PFSK-1 (cell line): ENCODE data around the gene FAM163B.

Experiments
- FOXP2 ChIP-seq: optimal IDR thresholded peaks from 2 replicates; pipeline ENCODE3; 2011; ENCODE audit warnings: borderline replicate concordance, control low read depth, inconsistent platforms; ENCODE audit not compliant: insufficient read depth; ENCODE audit errors: extremely low read length, extremely low read depth
- POLR2AphosphoS5 ChIP-seq: IDR thresholded peaks from 2 replicates; pipeline ENCODE4 v1.6.1; 2012; ENCODE audit warnings: low read depth, mild to moderate bottlenecking, control low read depth, low read length, moderate library complexity
- SIN3A ChIP-seq: IDR thresholded peaks from 2 replicates; pipeline ENCODE4 v1.6.1; 2012; ENCODE audit warnings: mild to moderate bottlenecking, low read length, moderate library complexity, borderline replicate concordance; ENCODE audit not compliant: insufficient read depth
- TAF1 ChIP-seq: IDR thresholded peaks from 2 replicates; pipeline ENCODE4 v1.6.1; 2012; ENCODE audit warnings: low read length, control low read depth, borderline replicate concordance; ENCODE audit not compliant: insufficient read depth
- TF ChIP-seq, protein P1 (sequence below), 2 experiments: IDR thresholded peaks; 2 replicates each; pipeline versions ENCODE4 v1.6.1 to v1.8.0; 2011 to 2012; ENCODE audit warnings: low read depth in 2 of 2, low read length in 2 of 2, control low read depth in 1 of 2, inconsistent platforms in 1 of 2, mild to moderate bottlenecking in 1 of 2, moderate library complexity in 1 of 2; ENCODE audit not compliant: insufficient read depth in 1 of 2

Gene FAM163B

GRCh38 chr9:133603135-133603927 is 5.9 kb downstream of the FAM163B start:
- TF ChIP-seq SIN3A (no peak), FOXP2 (no peak), TAF1 (no peak), POLR2AphosphoS5 (no peak)
- TF ChIP-seq, protein P1, sequence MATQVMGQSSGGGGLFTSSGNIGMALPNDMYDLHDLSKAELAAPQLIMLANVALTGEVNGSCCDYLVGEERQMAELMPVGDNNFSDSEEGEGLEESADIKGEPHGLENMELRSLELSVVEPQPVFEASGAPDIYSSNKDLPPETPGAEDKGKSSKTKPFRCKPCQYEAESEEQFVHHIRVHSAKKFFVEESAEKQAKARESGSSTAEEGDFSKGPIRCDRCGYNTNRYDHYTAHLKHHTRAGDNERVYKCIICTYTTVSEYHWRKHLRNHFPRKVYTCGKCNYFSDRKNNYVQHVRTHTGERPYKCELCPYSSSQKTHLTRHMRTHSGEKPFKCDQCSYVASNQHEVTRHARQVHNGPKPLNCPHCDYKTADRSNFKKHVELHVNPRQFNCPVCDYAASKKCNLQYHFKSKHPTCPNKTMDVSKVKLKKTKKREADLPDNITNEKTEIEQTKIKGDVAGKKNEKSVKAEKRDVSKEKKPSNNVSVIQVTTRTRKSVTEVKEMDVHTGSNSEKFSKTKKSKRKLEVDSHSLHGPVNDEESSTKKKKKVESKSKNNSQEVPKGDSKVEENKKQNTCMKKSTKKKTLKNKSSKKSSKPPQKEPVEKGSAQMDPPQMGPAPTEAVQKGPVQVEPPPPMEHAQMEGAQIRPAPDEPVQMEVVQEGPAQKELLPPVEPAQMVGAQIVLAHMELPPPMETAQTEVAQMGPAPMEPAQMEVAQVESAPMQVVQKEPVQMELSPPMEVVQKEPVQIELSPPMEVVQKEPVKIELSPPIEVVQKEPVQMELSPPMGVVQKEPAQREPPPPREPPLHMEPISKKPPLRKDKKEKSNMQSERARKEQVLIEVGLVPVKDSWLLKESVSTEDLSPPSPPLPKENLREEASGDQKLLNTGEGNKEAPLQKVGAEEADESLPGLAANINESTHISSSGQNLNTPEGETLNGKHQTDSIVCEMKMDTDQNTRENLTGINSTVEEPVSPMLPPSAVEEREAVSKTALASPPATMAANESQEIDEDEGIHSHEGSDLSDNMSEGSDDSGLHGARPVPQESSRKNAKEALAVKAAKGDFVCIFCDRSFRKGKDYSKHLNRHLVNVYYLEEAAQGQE (IDR thresholded peaks at IDR 0.05; ENCODE audit: insufficient read depth in 1 of 2, low read depth in 2 of 2, low read length in 2 of 2) = no peak

DNA sequence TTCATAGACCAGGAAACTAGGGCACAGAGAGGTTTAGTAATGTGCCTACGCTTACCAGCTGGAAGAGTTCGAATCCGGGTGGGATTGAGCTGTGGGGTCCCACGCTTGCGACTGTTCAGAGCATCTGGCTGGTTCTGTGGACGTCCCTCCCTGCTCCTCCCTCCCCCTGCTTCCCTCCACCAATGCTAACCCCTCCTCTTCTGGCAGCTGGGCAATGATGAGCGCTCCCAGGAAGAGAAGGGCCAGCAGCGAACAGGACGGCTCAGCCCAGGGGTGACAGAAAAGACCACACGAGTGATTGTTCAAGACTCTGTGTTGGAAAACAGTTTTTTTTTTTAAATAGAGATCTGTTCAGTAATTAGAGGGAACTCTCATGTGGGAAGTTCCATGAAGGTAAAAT is 6.9 kb downstream of the FAM163B start:
- TF ChIP-seq FOXP2 (no peak), POLR2AphosphoS5 (no peak), SIN3A (no peak), TAF1 (no peak)
- TF ChIP-seq, protein P1 (IDR thresholded peaks at IDR 0.05; ENCODE audit: insufficient read depth in 1 of 2, low read depth in 2 of 2, low read length in 2 of 2) = no peak

DNA sequence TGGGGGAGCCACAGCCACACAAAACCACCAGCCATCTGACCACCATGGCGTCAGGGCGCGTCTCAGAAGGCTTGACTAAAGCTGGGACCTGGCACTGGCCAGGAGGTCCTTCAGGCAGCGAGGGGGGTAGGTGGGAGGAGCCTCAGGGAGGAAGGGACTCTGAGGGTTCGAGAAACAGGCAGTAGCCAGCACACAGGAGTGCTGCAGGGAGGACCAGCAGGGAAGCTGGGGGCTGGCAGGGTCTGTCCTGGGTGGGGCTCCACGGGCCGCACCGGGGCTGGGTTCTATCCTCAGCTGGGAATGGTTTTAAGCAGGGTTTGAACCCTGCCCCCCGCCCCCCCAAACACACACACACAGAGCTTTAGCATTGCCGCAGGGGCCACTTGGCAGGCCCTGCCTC is 7.4 kb downstream of the FAM163B start:
- no peak for TF ChIP-seq SIN3A
- TF ChIP-seq, protein P1 (IDR thresholded peaks at IDR 0.05; ENCODE audit: insufficient read depth in 1 of 2, low read depth in 2 of 2, low read length in 2 of 2) = no peak
- TF ChIP-seq FOXP2 = no peak
- TF ChIP-seq TAF1 = no peak
- no peak for TF ChIP-seq POLR2AphosphoS5

GRCh38 chr9:133600739-133601138 is 8.4 kb downstream of the FAM163B start:
- no peak for TF ChIP-seq POLR2AphosphoS5
- TF ChIP-seq, protein P1 (IDR thresholded peaks at IDR 0.05; ENCODE audit: insufficient read depth in 1 of 2, low read depth in 2 of 2, low read length in 2 of 2) = no peak
- no peak for TF ChIP-seq TAF1
- TF ChIP-seq SIN3A = no peak
- TF ChIP-seq FOXP2 = no peak
